NCI-H774 (cell line): ENCODE measurements around the gene CSRP1.
"Not testable (repeated sequence)": the region's sequence is repeated elsewhere in the genome, so short reads cannot be mapped to it uniquely, and the experiment has no call there.

ENCODE experiments used
- DNase-seq: peaks from one replicate; lab custom pipeline; 2025; lab: John Stamatoyannopoulos, UW

CSRP1 gene

GRCh38 chr1:201496296-201496690, 10.6 kb downstream of the CSRP1 start:
- no peak for DNase-seq

DNA sequence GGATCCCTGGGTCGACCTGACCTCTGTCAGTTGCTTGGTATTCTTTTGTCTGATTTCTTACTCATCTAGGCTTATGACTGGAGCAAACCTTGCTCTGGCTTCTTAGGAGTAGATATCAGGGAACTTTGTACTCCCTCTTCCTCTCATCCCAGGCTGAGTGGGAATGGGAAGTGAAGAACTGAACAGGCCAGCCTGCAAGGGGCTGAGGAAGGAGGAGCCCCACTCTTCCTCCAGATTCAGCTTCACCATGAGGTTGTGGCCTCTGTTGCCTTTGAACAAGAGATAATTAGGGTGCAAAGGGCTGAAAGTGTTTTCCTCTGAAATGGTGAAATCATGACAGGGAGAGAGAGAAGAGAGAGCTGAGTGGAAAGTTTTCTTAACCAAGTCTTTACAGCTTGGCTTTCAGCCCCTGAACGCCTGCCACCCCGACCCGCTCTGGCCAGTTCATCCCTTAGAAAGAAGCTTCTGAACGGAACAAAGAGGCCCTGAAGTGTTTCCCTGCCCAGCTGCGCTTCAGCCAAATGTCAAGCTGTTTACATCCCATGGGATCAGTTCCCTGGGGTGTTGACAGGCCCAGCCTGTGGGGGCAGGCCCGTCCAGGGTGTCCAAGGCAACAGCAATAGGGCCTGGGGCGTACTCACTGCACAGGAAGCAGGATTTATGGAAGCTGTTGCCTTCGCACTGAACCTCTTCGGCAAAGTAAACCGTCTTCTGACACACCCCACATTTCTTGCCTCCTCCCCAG, 11.2 kb downstream of the CSRP1 start:
- DNase-seq = no peak

GRCh38 chr1:201493757-201494617, 12.9 kb downstream of the CSRP1 start:
- no peak for DNase-seq

DNA sequence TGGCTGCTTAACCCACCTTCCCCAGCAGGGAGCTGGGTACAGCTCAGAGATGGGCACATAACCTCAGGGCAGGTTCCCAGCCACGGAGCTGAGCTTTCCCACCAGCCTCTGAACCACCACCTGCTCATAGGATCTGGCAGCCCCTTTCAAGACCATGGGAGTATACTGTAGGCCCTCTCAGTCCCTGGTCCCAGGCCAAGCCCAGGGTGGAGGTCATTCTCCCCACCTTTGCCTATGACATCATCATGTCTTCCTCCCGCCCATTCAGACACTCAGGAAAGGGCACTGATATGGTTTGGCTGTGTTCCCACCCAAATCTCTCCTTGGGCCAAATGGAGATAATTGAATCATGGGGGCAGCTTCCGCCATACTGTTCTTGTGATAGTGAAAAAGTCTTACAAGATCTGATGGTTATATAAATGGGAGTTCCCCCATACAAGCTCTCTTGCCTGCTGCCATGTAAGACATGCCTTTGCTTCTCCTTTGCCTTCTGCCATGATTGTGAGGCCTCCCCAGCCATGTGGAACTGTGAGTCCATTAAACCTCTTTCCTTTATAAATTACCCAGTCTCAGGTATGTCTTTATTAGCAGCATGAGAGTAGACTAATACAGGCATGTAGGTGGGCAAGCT, 13.8 kb downstream of the CSRP1 start:
- DNase-seq = not testable (repeated sequence)

- DNase-seq = no peak
Observed at GRCh38 chr1:201491896-201492511, 14.9 kb downstream of the CSRP1 start.

- no peak for DNase-seq
Observed at GRCh38 chr1:201490708-201491131, 16.2 kb downstream of the CSRP1 start.

- DNase-seq = no peak
Observed at GRCh38 chr1:201489643-201490261, 17.2 kb downstream of the CSRP1 start.

GRCh38 chr1:201488830-201489589, 17.9 kb downstream of the CSRP1 start:
- no peak for DNase-seq

DNA sequence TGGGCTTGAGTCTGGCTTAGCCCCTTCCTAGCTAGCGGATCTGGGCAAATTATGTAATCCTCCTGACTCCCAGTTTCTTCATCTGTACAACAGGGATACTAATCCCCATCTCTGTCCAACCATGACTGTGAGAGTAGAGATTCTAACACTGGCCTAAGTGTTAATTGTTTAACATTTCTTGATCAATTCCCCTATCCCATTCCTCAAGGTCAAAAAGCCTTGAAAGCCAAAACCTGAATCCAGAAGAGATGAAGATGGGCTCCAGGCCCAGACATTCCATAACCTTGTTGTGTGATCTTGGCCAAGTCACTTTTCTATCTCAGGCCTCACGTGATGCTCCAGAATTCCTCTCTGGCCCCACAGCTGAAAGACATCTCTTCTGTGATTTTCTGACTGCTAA, 19.2 kb downstream of the CSRP1 start:
- DNase-seq = no peak

DNA sequence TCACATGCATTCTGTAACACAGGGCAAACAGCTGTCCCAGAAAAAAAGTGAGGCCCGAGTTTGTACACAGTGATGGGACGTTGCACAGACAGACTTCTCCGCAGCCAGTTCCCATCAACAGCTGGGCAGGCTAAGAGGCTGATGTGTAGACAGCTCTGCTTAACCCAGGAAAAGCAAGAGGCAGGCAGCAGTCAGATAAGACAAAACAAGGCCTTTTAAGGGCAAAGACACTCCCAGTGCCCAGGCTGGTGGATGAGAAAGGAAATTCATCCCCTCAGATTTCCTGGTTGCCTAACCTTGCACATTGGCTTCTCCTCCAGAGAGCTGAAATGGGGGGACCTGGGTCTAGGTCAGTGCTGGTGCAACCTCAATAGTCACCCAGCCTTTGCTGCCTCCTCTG, 20.7 kb downstream of the CSRP1 start:
- DNase-seq = no peak

GRCh38 chr1:201485184-201485774, 21.6 kb downstream of the CSRP1 start:
- no peak for DNase-seq

GRCh38 chr1:201483373-201483949, 23.5 kb downstream of the CSRP1 start:
- no peak for DNase-seq

- no peak for DNase-seq
Observed at GRCh38 chr1:201482755-201483154, 24.2 kb downstream of the CSRP1 start.

DNA sequence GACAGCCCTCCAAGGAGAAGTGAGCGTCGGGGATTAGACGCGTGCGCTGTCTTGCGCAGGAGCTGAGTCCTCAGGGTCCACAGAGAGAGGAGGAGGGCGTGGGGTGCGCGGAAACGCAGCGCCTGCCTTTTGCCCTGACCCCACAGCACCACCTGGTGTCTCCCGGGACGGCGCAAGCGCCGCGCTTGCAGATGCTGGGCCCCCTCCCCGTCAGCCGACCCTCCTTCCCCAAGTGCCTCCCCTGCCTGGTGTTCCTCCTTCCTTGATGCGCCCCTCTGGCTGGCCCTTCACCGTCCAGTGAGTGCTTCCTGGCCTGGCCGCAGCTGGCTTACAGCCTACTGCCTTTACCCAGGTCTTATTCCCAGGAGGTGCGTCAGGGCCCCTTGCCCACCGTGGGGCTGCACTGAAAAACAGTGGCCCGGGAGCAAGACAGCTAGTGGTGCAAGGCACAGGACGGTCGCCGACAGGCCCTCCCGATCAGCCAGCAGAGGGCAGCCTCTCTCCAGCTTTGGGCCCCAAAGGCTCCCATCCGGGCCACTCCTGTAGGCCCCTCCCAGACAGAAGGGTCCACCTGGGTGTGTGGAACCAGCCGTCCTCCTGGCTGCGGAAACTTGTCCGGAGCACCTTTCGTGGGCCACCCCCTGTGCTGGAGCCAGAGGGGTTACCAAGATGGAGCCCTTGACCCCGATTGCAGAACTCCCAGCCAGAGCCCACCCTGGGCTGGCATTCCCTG, 25.0 kb downstream of the CSRP1 start:
- peak; percentile 56 for DNase-seq

DNA sequence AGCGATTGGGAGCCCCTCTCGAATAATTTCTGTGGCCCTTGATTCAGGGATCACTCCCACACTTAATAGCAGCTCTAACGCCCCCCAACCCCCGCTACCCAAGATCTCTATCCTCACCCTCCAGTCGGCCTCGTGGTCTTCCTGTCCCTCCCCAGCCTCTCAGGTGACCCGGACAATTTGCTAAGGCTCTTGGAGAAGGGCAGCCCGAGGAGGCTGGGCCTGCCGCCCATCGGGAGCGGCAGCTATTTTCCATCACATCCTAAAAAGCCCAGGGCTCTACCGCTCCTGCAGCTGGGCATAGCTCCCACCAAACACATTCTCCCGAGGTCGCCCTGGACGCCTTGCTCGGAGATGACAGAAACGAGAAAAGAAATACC, 25.9 kb downstream of the CSRP1 start:
- DNase-seq = no peak

- DNase-seq = peak; percentile 88
Observed at GRCh38 chr1:201480231-201481003, 26.5 kb downstream of the CSRP1 start.

GRCh38 chr1:201479201-201479730, 27.7 kb downstream of the CSRP1 start:
- DNase-seq = no peak

DNA sequence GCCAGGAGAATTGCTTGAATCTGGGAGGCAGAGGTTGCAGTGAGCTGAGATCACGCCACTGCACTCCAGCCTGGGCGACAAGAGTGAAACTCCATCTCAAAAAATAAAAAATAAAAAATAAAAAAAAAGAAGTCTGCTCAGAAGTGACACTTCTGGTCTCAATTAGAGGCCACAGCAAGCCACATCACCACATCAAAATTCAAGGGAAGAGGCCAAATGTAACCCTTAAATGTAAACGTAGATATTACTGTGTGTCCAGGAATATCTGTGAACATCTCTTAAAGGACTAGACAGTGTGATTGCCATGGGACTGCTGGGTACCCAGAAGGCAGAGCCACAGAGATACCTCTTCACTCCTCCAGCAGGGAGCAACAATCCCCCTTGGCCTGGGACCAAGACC, 28.3 kb downstream of the CSRP1 start:
- not testable (repeated sequence) for DNase-seq
